GM10266 (cell line): ENCODE measurements around the gene ADGRD2.

Experiments used
- DNase-seq: peaks from one replicate; pipeline ENCODE4 v3.0.0; 2012; ENCODE audit errors: extremely low spot score
- TF ChIP-seq, protein P1 (sequence below): IDR thresholded peaks from 2 replicates; pipeline ENCODE4 v1.5.1; 2012; ENCODE audit warnings: mild to moderate bottlenecking, low read depth; ENCODE audit not compliant: control insufficient read depth, insufficient read depth; ENCODE audit errors: missing control alignments

ADGRD2 gene

DNA sequence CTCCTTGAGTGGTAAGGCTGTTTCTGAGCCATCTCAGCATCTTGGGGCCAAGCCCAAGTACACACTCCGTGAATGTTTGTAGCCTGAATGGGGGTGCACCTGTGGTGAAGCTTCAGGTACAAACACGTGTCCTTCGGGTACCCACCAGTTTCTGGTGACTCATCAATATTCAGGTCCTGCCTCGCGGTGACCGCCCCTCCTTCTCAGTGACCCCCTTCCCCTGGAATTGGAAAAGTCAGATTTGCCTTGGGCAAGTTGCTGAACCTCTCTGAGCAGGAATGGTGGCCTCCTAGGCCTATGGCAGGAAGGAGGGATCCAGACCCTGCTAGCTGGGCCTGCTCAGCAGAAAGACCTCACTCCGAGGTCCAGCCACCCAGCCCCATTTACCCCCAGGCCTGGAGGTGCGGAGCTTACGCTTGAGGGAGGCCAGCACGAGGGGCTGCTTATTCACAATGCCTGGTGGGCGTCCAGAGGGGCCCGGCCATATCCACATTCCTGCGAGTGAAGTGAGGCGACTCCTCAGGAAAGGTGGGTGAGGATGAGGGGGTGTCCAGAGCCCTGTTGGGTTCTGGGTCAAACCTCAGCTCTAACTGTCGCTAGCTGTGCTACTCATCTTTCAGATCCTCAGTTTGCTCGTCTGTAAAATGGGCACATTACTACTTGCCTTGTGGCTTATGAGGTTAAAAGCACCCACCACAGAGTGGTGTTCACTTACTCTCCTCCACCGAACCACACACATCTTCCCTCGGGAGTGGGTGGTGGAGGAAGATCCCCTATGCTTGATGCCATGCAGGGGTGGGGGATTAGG is 7.0 kb downstream of the ADGRD2 start:
- TF ChIP-seq, protein P1, sequence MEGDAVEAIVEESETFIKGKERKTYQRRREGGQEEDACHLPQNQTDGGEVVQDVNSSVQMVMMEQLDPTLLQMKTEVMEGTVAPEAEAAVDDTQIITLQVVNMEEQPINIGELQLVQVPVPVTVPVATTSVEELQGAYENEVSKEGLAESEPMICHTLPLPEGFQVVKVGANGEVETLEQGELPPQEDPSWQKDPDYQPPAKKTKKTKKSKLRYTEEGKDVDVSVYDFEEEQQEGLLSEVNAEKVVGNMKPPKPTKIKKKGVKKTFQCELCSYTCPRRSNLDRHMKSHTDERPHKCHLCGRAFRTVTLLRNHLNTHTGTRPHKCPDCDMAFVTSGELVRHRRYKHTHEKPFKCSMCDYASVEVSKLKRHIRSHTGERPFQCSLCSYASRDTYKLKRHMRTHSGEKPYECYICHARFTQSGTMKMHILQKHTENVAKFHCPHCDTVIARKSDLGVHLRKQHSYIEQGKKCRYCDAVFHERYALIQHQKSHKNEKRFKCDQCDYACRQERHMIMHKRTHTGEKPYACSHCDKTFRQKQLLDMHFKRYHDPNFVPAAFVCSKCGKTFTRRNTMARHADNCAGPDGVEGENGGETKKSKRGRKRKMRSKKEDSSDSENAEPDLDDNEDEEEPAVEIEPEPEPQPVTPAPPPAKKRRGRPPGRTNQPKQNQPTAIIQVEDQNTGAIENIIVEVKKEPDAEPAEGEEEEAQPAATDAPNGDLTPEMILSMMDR, result no peak
- no peak for DNase-seq

DNA sequence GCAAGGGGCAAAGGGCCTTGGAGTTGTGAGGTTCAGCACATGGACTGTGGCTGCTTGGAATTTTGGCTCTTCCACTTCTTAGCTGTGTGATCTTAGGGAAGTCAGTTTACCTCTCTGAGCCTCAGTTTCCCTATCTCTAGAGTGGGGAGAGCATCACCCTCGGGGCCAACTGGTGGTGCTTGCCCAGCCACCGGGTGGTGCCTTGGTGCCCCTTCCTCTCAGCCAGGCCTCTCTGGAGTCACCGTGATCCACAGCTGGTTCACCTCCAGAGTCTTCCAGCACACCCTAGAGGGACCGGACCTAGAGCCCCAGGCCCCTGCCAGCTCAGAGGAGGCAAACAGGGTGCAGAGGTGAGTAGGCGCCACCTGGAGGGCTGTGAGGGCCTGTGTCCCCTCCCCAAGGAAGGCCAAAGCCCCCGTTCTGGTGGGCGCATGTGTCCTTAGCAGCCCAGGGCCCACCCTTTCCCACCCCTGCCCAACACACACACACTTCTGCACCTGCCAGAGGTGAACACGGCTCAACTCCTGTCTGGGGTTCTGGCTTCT is 7.7 kb downstream of the ADGRD2 start:
- no peak for DNase-seq
- TF ChIP-seq, protein P1, result no peak

DNA sequence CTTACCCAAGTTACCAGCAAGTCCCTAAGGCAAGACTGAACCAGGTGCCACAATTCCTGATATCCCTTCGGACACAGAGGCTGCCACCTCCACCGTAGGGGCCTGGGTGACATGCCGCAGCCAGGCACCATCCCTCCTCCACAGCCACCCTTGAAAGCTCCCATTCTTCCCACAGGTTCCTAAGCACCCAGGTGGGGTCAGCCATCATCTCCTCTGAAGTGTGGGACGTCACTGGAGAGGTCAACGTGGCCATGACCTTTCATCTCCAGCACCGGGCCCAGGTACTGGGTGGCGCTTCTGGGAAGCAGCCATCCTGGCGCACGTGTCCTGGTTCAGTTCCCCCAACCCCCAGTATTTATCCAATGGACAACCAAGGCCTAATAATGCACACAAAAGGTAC is 8.2 kb downstream of the ADGRD2 start:
- DNase-seq, result no peak
- TF ChIP-seq, protein P1, result no peak

DNA sequence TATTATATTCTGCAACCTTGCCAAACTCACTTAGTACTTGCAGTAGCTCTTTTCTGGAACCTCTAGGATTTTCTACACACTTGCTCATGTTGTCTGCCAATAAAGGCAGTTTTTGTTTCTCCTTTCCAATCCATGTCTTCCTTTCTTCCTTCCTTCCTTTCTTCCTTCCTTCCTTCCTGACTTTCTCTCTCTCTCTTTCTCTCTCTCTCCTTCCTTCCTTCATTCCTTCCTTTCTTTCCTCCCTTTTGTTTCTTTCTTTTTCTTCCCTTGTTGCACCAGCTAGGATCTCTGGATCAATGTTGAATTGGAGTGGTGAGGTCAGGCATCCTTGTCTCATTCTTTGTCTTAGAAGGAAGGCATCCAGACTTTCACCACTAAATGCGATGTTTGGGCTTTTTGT is 12.5 kb downstream of the ADGRD2 start:
- DNase-seq, result no peak
- TF ChIP-seq, protein P1, result no peak

DNA sequence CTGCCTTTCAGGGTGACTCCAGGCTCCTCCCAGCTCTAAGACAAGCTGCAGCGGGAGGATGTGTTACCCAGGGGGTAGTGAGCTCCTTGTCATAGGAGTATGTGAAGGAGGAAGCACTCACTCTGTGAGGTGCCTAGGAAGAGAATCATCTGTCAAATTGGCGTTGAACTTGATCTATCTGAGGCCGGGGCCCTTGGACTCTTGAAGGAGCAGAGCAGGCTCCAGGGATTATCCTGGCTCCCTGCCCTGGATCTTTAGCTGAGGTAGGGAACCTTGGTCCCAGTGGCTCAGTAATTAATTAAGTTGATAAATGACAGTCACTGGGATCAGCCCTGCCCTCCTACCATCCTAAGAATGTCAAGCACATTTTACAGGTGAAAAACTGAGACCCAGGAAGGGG is 15.5 kb downstream of the ADGRD2 start:
- TF ChIP-seq, protein P1, result no peak
- DNase-seq, result no peak

DNA sequence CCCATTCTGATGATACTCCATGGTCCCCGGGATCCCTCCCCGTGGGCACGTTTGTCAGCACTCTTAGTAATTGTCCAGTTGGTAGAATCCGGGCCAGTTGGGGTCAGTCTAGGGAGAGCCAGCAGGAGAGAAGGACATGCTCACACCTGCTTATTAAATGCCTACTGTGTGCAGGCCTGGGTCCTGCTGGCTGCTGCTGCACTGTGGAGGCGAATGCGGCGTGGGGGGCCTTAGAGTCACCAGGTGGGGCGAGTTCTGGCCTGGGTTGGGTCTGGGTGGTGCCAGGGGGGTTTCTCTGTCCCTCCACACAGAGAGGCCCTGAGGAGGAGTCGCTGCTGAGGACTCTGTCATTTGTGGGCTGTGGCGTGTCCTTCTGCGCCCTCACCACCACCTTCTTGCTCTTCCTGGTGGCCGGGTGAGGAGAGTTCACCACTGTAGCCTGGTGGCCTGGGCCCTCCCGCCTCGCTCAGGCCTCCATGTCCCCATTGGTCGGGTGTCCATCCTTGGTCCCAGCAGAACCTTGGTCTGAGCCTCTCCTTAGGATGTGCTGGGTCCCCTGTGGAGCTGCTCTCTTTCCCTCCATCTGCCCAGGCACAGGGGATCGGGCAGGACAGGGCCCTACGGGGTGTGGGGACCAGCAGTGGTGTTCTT is 17.3 kb downstream of the ADGRD2 start:
- DNase-seq, result no peak
- TF ChIP-seq, protein P1, result no peak
